Measurements from ENCODE around the gene SIM2.

GRCh38 chr21:36668713-36669112, 30.2 kb upstream of the SIM2 start:
- TF ChIP-seq CTCF (IDR thresholded peaks at IDR 0.05 in 4 of 5, conservative IDR thresholded peaks at IDR 0.05 in 1 of 5) (no peak), POLR2A (IDR thresholded peaks at IDR 0.05) (no peak)
